GM19043 (cell line): ENCODE data around the gene FAM210A.

Experiments
- ATAC-seq: cut with Tn5 transposase; IDR thresholded peaks from one replicate; pipeline ENCODE4 v1.9.1; 2021; ENCODE audit warnings: low read depth; ENCODE audit not compliant: unreplicated experiment

FAM210A gene

GRCh38 chr18:13624563-13625237 is 101.7 kb downstream of the FAM210A start:
- no peak for ATAC-seq

- no peak for ATAC-seq
Observed at GRCh38 chr18:13623871-13624270, 102.5 kb downstream of the FAM210A start.

- ATAC-seq = no peak
Observed at GRCh38 chr18:13623348-13623747, 103.0 kb downstream of the FAM210A start.

- ATAC-seq = no peak
Observed at GRCh38 chr18:13622751-13623150, 103.6 kb downstream of the FAM210A start.

GRCh38 chr18:13621886-13622619 is 104.3 kb downstream of the FAM210A start:
- ATAC-seq = no peak

- no peak for ATAC-seq
Observed at GRCh38 chr18:13621446-13621849, 104.9 kb downstream of the FAM210A start.

- no peak for ATAC-seq
Observed at GRCh38 chr18:13620818-13621445, 105.4 kb downstream of the FAM210A start.

GRCh38 chr18:13620206-13620672 is 106.1 kb downstream of the FAM210A start:
- no peak for ATAC-seq

- ATAC-seq = no peak
Observed at GRCh38 chr18:13619505-13620205, 106.7 kb downstream of the FAM210A start.

GRCh38 chr18:13618760-13619438 is 107.5 kb downstream of the FAM210A start:
- no peak for ATAC-seq

- no peak for ATAC-seq
Observed at GRCh38 chr18:13617826-13618515, 108.4 kb downstream of the FAM210A start.

- ATAC-seq = no peak
Observed at GRCh38 chr18:13616525-13617035, 109.8 kb downstream of the FAM210A start.

GRCh38 chr18:13616041-13616440 is 110.3 kb downstream of the FAM210A start:
- no peak for ATAC-seq

- no peak for ATAC-seq
Observed at GRCh38 chr18:13615432-13615861, 110.9 kb downstream of the FAM210A start.

GRCh38 chr18:13614641-13615288 is 111.6 kb downstream of the FAM210A start:
- no peak for ATAC-seq

- ATAC-seq = no peak
Observed at GRCh38 chr18:13613591-13614501, 112.5 kb downstream of the FAM210A start.
